Islet of Langerhans (tissue), 1 donor: Measurements from ENCODE around the gene CARMIL1.

Source experiments
- FAIRE-seq: peaks from one replicate; lab custom pipeline; 2011; peaks lifted over from hg19 to GRCh38; lab: Jason Lieb, UNC

CARMIL1 gene

DNA sequence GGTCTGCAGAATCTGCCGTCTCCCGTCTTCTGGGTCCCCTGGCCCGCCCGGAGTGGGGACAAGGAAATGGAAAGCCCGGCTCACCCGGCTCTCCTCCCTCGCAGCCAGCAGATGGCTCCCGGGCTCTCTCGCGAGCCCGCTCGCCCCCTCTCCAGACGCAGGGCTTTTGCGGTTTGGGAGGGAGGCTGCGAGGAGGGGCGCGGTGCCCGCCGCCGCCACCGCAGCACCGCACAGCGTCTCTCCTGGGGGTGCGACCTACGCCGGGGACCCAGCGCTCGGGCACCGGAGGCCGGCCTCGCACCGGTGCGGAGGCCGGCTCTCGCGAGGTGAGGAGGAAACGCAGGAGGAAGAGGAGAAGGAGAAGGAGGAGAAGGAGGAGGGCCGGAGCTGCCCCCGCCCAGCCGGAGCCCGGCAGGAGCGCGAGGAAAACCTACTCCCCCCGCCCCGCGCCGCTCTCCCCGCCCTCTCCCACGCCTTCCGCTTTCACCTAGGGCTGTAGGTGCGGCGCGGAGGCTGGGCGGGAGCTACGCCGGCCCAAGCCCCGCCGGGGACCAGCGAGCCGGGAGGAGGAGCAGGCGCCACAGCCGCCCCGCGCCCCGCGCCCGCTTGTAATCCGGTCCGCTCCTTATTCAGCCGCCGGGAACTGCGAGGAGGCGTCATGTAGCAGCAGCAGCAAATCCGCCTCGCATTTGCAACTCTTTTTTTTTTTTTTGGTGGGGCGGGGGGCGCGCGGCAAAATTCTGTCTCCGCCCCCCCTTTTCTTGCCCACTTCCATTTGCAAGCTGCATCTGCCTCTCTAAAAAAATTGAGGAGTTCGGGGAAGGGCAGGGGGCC is at the start of gene CARMIL1:
Gene CARMIL1, plus strand, starts transcription at position 461 of the 834 bp plus-strand sequence. CDS start 422 bp downstream, outside the sequence.
- FAIRE-seq: no peak

DNA sequence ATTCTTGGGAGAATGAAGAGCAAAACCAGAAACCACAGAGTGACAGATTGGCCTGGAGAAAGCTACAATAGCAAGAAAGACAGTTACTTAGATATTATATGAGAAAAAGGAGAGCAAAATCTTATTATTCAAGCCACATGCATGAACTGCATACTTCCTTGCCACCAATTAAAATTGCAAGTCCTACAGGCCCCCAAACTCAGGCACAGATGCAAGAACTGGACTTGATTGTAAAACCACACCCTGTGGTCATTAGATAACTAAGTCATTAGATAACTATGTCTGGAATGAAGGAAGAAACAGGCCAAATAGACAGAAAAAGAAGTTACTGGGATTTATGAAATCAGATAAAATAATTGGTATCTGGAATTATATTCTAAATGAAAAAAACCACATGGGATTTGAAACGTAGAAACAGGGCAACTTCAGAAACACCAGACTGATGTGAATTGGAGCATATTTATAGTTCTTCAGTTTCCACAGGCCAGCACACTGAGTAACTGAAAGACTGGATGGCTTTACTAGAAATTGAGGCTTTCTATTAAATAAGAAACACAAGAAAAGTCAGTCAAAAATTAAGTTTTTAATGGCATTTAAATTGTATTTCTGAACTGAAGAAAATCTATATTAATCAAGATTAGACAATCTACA is 49.4 kb upstream of the CARMIL1 start:
- no peak for FAIRE-seq

DNA sequence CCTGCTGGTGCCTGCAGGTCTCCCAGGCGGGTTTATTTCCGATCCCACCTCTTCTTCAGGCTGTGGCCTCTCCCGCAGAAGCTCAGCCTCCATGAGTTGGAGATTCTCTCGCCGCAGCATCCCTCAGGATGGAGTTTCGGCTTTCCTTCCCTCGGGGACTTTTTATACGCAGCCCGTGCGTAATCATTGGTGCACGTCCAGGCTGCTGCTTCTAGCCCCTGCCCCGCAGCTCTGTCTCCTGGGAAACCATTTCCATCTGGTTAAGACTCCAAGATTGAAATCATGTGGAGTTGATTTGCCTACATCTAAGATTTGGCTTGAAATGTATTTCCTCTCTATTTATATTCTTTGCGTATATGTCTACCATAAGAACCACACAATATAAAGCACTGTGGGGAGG is 46.7 kb upstream of the CARMIL1 start:
- FAIRE-seq: no peak

DNA sequence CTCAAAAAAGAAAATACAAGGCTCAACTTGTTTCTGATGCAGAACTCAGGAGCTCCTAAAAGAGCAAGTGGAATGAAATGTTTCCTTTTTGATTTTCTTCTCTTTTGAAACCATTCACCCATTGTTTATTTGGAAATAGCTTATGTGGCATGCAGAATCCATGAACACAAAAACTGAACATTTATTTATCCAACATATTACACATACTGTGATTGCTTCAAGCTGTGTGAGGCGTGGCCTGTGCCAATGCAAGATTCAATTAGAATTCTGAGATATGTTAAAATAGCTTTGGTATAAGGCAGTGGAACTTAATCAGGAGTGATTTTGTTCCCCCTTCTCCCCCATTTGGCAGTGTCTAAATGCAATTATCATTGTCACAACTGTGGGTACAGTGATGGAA is 45.9 kb upstream of the CARMIL1 start:
- FAIRE-seq: no peak

DNA sequence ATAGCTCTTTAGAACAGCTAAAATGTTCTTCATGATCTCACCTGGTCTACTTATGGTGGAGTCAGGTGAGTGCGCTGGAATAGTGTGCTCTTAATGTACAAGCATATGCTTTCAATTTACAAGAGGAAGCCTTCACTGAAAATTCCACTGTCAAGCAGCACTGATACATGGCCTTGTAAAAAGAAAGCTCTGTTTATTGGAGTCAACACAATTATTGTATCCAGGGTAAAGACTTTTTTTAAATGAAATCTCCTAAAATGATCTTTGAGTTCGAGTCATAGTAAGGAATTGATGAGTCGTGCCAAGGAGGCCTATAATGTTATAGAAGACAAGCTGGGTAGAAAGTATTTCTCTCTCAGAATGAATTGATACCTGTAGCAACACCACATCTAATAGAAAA is 41.6 kb upstream of the CARMIL1 start:
- no peak for FAIRE-seq

DNA sequence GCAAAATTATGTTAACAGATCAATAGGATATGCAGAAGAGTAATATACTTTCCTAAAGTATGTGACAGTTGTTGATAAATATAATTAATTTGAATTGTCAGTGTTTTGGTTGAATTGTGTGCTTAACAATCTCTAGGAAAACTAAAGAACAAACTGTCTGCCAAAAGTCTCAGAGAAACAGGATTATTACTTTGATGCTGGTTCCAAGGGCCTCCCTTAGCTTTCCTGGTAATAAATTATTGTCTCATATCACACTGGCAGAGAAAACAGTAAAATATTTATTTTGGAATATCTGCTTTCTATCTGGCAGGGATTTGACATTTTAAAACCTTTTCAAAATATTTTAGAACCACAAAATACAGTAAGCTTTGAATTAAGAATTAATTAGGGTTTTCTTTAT is 40.1 kb upstream of the CARMIL1 start:
- no peak for FAIRE-seq

DNA sequence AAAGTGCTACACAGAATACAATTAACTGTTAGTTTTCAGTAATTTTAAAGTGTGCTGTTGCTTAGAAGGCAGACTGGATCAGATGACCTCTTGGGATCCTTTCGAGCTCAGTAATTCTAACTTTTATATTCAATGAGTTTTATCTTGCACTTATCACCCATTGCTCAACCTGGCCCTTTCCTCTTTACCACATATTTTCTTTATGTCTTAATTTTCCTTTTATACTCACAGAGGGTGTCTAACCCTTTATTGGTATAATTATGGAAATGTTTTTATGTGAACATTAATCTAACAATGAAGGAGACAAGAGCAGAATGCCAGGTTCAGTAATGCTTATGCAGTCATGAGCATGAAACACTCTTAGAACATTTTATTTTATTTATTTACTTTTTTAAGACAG is 39.7 kb upstream of the CARMIL1 start:
- FAIRE-seq: no peak

DNA sequence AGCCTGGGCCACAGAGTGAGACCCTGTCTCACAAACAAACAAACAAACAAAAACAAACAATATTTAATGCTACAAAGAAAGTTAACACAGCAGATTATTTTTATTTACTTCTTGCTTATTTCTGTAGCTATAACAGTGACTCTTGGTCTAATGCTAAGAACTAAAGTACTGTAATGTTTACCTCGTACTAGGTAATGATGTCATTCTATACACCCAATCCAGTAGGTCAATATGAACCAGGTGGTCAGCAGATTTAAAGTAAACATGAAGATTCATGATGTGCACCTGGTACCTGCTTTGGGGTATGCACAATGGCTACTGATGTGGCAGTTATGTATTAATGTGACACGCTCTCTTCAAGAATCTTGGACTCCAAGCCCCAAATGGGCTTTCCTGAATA is 36.6 kb upstream of the CARMIL1 start:
- FAIRE-seq: no peak

DNA sequence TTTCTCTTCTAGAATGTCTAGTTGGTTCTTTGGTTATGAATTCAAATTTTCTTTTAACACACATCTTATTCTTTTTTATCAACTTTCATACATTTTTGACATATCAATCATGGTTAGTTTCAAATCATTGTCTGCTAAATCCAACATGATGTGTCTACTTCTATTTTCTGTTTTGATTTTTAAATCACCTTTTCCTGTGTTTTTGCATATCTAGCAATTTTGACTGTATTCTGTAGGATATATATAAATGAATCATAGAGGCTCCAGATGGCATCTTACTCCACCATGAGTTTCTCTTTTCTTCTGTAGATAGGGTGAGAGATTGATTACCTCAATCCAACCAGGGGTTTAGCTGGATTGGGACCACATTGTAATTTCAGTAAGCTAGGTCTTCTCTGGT is 34.3 kb upstream of the CARMIL1 start:
- FAIRE-seq: no peak

DNA sequence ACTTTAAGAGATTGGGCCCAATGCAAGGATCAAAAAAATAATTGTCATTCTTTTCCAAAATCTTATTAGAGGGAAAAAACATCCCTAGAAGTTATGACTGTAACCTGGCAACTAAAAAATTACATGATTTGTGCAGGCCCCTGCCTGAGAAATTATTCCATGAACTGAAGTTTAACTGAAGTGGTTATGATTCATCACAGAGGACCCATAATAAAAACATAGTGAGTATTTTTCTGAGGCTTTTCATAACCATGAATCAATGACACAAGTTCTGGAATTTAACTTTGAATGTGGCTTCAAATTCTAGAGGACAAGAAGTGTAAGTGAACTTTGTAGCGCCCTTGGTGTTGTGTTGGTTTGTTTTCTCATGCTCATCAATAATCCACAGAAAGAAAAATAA is 31.1 kb upstream of the CARMIL1 start:
- no peak for FAIRE-seq

DNA sequence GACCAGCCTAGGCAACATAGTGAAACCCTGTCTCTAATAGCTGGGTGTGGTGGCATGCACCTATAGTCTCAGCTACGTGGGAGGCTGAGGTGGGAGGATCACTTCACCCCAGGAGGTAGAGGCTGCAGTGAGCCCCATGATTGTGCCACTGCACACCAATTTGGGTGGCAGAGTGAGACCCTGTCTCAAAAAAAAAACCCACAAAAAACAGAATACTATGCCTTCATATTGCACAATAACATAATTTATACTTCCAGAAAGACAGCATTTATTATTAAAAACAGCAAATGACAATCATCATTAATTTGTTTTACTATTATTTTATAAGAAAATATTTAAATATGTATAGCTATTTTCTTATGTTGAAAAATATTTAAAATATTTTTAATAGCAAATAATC is 30.0 kb upstream of the CARMIL1 start:
- no peak for FAIRE-seq

DNA sequence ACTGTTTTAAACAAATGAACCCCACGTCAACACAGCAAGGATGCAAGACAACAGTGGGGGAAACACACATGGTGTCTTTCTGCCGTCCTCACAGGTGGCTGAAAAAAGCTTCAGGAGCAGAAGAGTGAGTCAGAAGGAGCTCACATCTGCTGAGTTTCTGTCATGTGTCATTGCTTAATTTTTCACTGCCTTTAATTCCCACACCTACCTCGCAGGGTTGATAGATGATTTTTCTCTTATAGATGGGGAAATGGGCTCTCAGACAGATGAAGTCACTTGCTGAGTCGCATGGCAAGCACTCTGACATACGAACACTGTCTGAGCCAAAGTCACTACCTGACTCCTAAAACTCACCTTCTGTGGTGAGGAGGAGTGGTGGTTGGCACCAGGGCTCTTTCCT is 28.3 kb upstream of the CARMIL1 start:
- no peak for FAIRE-seq

DNA sequence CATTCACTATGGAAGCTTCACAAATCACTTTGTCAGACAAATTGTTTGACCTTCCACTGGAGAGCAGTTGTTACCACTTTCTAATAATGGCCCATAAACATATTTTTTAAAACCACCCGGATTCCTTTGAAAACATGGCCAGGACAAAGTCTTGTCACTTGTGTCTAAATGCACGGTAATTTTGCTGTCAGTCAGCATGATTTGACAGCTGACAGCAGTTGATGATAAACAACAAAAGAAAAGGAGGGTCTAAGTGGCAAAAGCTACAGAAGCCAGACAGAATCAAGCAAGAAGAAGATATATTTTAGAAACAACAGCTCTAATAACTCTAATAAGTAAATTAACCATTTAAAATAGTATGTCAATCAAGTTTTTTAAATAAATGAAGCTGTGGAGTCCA is 27.7 kb upstream of the CARMIL1 start:
- no peak for FAIRE-seq

DNA sequence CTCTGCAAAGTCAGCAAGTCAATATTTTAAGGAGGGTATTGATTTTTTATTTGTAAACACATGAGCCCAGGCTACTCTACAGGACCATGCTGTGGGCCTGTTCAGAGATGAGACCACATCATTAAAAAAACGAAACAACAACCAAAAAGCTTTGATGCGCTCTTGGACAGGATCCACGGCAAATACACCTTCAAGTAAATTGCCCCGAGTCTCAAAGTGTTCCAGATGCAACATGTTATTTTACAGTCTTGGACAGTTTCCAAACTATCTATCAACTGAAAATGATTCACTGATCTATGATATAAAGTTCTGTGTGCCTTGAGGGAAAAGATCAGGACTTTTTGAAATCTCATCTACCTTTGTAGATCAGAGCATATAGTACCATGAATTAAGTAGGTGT is 25.8 kb upstream of the CARMIL1 start:
- no peak for FAIRE-seq

DNA sequence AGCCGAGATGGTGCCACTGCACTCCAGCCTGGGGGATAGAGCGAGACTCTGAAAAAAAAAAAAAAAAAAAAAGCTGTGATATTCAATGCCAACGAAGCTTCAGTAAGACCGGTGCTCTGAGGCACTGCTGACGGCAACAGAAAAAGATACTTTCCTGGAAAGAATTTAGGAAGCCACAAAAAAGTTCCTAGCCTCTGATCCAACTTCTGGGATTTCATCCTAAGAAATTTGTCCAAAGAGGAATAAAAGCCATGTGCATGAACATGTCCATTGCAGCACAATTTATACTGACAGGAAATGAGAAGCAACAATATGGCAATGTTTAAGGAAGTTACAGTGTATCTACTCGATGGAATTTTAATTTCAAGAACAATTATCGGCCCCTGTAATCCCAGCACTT is 24.5 kb upstream of the CARMIL1 start:
- FAIRE-seq: no peak

DNA sequence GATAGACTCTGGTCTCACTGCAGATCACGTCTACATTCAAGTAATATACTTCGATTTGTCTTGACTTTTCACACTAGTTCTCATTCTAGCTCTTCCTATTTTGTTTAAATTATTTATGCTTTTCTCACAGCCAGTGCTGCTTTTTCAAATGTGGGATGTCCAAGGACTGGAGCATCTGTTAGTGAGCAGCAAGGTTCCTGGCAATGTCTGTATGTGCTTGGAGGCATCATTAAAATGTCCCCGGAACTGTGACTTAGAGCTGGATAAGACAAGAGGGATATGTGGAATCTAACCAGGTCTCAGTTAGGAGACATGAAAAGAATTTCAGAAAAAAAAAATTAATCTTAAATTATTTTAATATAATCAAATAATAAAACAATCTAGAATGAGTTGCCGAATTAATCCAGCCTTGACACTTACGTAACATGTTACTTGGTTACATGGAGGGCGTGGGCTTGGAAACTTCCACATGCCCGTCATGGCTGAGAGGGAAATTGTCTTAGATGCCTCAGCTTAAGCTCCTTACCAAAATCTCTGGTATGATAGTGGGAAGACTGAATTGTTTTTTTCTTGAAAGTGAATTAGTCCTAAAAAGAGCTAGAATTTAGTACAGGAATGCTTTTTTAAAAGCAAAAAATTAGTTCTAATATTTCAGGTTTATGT is 21.4 kb upstream of the CARMIL1 start:
- no peak for FAIRE-seq

DNA sequence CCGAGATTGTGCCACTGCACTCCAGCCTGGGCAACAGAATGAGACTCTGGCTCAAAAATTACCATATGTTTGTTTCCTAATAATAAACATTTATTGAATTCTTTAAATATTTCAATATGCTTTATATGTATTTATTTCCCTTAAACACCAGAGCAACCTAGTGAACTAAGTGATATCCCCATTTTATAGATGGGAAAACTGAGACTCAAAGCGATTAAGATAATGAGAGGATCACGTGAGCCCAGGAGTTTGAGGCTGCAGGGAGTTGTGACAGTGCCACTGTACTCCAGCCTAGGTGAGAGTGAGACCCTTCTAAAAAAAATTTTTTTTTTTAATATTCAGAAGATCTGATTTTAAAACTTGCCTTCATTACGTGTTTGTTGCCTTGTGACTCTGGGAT is 19.4 kb upstream of the CARMIL1 start:
- FAIRE-seq: no peak

DNA sequence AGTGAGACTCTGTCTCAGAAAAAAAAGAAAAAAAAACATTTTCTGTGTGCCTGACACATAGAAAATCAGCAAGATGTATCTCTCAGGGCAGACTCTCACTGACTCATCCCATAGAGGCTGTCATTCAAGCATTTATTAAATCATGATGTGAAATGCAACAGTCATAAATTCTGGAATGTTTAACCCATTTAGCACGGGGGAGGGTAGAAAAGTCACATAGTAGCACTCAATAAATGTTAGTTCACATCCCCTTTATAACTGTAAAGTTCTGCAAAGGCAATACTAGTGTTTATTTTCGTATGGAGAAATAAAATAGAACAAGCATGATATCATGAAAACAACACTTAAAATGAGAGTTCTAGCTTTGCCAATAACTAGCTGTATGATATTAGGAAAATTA is 15.5 kb upstream of the CARMIL1 start:
- FAIRE-seq: no peak

DNA sequence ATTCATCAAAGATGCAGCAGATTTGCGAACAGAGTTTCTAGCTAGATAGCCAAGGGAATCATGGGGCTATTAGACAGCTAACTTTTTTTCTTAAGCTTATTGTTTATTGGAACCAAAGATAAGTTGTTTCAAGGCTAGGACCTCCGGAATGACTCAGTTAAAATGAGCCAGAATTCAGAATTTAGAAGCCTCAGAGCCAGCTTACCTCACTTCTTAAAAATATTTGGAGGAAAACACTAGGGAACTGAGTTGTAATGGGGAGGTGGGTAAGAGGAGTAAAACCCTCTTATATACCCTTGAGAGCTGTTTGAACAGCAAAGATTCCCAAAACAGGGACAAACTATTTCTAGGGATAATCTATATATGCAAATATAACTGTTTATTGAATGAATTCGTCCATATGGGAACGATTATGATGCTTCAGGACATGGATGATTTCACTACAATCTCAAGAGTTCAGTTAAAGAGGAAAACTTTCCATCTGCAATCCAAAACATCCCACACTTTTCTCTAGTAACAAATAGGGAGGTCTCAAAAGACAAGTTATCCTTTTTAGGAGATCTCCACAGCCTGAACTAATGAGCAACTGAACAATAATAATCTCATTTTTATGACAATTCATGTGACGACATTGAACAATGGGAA is 12.6 kb upstream of the CARMIL1 start:
- no peak for FAIRE-seq

DNA sequence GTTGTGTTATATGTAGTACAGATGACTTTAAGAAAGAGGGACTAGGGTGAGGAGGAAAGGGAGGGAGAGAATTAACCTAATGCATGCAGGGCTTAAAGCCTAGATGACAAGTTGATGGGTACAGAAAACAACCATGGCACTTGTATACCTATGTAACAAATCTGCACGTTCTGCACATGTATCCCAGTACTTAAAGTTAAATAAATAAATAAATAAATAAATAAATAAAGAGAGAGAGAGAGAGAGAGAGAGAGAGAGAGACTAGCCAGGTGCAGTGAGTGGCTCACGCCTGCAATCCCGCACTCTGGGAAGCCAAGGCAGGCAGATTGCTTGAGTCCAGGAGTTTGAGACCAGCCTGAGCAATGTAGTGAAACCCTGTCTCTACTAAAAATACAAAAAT is 11.5 kb upstream of the CARMIL1 start:
- FAIRE-seq: no peak

DNA sequence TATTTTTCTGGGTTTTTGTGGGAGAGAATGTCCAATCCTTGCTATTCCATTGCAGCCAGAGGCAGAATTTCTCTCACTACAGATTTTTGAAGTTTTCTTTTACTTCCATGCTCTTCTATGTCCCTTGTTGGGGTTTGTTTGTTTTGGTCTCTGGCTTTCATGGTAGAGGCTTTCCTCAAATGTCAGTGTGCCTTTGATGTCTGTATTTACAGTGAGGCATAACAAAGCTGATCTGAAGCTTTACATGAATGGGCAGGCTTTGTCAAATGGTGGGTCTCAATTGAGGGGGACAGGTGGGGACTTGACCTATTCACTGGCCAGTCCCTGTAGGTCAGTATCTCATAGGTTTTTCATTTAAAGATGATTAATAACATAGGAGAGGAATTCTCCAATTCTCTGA is 8.6 kb upstream of the CARMIL1 start:
- FAIRE-seq: no peak

DNA sequence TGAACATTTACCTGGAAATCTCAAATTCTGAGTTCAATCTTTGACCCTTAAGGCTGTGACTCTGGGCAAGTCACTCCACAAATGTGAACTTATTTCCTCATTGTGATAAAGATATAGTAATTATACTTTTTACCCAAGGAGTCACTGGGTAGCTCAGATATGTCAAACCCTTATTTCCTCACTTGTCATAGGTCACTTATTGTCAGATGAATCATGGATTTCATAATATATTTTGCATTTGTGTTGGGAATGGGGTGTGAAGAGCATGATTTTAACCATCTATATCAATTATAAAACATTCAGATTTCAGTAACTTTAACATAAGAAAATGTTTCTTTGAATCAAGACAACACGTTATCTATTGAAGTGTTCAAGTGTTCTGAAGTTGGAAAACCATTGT is 3.7 kb upstream of the CARMIL1 start:
- FAIRE-seq: no peak

DNA sequence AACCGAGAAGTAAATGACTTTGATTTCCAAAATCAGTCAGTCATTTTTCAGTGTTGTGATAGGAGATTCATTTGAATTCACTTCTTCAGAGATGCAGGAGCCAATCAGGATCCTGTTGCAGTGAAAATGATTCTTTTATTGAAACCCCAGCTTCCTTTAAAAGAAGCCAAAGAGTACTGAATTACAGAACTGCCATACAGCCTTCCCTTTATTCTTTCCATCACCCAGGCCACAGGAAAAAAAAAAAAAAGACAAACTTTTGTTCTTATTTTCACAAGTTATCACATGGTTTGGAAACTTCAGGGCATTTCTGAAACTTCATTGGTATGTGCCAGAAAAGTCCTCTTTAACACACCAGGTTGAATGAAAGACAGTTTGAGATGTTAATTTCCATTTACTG is 1.8 kb upstream of the CARMIL1 start:
- FAIRE-seq: no peak
